Mesodermal cell (in vitro differentiated cells): Measurements from ENCODE around the gene KDM7A.
"Not testable (repeated sequence)": the region's sequence is repeated elsewhere in the genome, so short reads cannot be mapped to it uniquely, and the experiment has no call there.

ENCODE experiments used
- H3K27ac ChIP-seq: 2 replicates; pipeline ENCODE4 v1.7.0; 2013; ENCODE audit warnings: mild to moderate bottlenecking, low read depth, low read length, moderate library complexity; ENCODE audit not compliant: severe bottlenecking
- H3K36me3 ChIP-seq: 2 replicates; pipeline ENCODE4 v1.7.1; 2013; ENCODE audit warnings: mild to moderate bottlenecking, low read length, moderate library complexity; ENCODE audit not compliant: control insufficient read depth, insufficient read depth
- H3K4me1 ChIP-seq: one replicate; pipeline ENCODE4 v1.7.1; 2013; ENCODE audit warnings: mild to moderate bottlenecking, low read length; ENCODE audit not compliant: insufficient read depth, control insufficient read depth, poor library complexity, severe bottlenecking
- H3K4me3 ChIP-seq: 2 replicates; pipeline ENCODE4 v1.7.0; 2013; ENCODE audit warnings: low read length, control low read depth, mild to moderate bottlenecking; ENCODE audit not compliant: insufficient read depth, poor library complexity, severe bottlenecking; ENCODE audit errors: extremely low read depth
- H3K9me3 ChIP-seq: 2 replicates; pipeline ENCODE4 v1.7.1; 2013; ENCODE audit warnings: mild to moderate bottlenecking, low read length, moderate library complexity; ENCODE audit not compliant: control insufficient read depth
- WGBS, 2 experiments: methylation state at CpG; one replicate each; pipeline ENCODE4 v1.1.5; 2013; ENCODE audit warnings: missing lambda C conversion rate in 2 of 2; ENCODE audit not compliant: insufficient coverage in 2 of 2; 5-methylcytosine and 5-hydroxymethylcytosine counted together

Gene KDM7A

GRCh38 chr7:140179339-140179738 lies 2.6 kb upstream of the KDM7A start:
- Histone ChIP-seq H3K27ac (no peak overlapping the region), H3K36me3 (no peaks in the 10 kb centered on the region), H3K4me3 (no peak overlapping the region), H3K9me3 (peaks cover 5% of the 10 kb centered on the region), H3K4me1 (no peaks in the 10 kb centered on the region)
- 89 to 92% methylated on average over 2 to 4 of the region's 5 CpGs for WGBS, 2 experiments

GRCh38 chr7:140176122-140176701 lies 571 bp downstream of the KDM7A start:
- peak overlapping the region; percentile 94 for H3K27ac ChIP-seq
- WGBS, 2 experiments, result 0 to 1% methylated on average over 43 to 71 of the region's 95 CpGs
- H3K36me3 ChIP-seq, result peaks cover 5% of the 10 kb centered on the region
- H3K4me1 ChIP-seq, result no peaks in the 10 kb centered on the region
- peaks cover 5% of the 10 kb centered on the region for H3K9me3 ChIP-seq
- peak overlapping the region; percentile 84 for H3K4me3 ChIP-seq

DNA sequence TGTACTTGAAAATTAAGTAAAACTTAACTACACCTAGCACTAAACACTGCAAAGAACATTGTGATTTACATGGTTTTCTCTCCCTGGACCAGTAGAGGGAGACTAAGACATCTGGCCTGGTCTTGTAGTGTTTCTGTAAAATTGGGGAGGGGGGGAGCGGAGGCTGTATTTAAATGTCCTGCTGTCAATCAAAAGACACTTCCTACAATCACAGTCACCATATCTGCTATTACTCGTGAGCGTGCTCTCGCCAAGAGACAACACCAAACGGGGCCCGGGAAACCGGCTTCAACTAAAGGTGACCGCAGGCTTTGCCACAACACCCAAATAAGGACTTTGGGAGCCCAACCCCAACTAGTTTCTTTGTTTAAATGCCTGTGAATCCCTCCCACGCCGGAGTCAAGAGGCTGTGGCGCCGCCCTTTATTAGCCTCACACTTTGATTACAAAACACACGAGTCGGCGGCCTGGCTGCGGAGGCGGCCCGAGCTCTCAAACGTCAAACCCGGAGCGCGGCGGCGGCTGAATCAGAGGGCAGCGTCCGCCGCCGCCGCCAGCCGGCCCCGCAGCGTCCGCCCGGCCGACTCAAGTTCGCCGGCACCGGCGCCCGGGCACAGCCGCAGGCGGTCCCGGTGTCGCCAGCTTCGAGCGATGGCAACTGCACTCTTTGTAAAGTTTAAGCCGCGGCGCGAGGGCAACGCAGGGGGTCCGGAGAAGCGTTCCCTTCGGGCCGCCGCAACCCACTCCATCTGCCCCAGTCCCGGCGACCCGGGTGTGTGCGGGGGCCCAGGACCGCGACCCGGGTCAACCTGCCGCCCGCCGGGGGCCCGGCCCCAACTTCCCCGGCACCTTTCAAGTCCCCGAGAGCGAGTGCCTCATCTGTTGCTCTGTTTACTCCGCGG lies 1.3 kb downstream of the KDM7A start:
- peak overlapping the region; percentile 94 for H3K27ac ChIP-seq
- no peaks in the 10 kb centered on the region for H3K4me1 ChIP-seq
- 0% methylated on average over 56 to 67 of the region's 72 CpGs for WGBS, 2 experiments
- H3K36me3 ChIP-seq, result peaks cover 5% of the 10 kb centered on the region
- peaks cover 5% of the 10 kb centered on the region for H3K9me3 ChIP-seq
- H3K4me3 ChIP-seq, result peak overlapping the region; percentile 84

GRCh38 chr7:140174217-140174616 lies 2.6 kb downstream of the KDM7A start:
- H3K36me3 ChIP-seq, result peaks cover 5% of the 10 kb centered on the region
- WGBS, 2 experiments, result 83 to 100% methylated on average over 1 of the region's 2 CpGs
- H3K27ac ChIP-seq, result no peak overlapping the region
- peaks cover 1% of the 10 kb centered on the region for H3K9me3 ChIP-seq
- no peaks in the 10 kb centered on the region for H3K4me1 ChIP-seq
- no peak overlapping the region for H3K4me3 ChIP-seq

GRCh38 chr7:140170375-140170774 lies 6.4 kb downstream of the KDM7A start:
- 91 to 96% methylated on average over 3 of the region's 4 CpGs for WGBS, 2 experiments
- H3K4me3 ChIP-seq, result no peak overlapping the region
- no peaks in the 10 kb centered on the region for H3K9me3 ChIP-seq
- no peak overlapping the region for H3K27ac ChIP-seq
- peaks cover 5% of the 10 kb centered on the region for H3K36me3 ChIP-seq
- H3K4me1 ChIP-seq, result peaks cover 7% of the 10 kb centered on the region

- H3K36me3 ChIP-seq, result peaks cover 5% of the 10 kb centered on the region
- WGBS, 2 experiments, result no CpG with 5 or more reads among the region's 2 CpGs
Observed at GRCh38 chr7:140168816-140169215, 8.0 kb downstream of the KDM7A start.

GRCh38 chr7:140165422-140165821 lies 11.4 kb downstream of the KDM7A start:
- 96 to 100% methylated on average over 1 to 3 of the region's 3 CpGs for WGBS, 2 experiments
- no peaks in the 10 kb centered on the region for H3K9me3 ChIP-seq
- H3K36me3 ChIP-seq, result no peaks in the 10 kb centered on the region
- no peak overlapping the region for H3K4me3 ChIP-seq
- H3K27ac ChIP-seq, result peak overlapping the region; percentile 68
- H3K4me1 ChIP-seq, result peaks cover 28% of the 10 kb centered on the region

More at GRCh38 chr7:140168816-140169215, 8.0 kb downstream of the KDM7A start:
- Histone ChIP-seq H3K9me3 (no peaks in the 10 kb centered on the region), H3K4me1 (peaks cover 19% of the 10 kb centered on the region), H3K4me3 (no peak overlapping the region), H3K27ac (no peak overlapping the region)

GRCh38 chr7:140162081-140162480 lies 14.7 kb downstream of the KDM7A start:
- H3K4me3 ChIP-seq, H3K36me3 ChIP-seq, H3K9me3 ChIP-seq, H3K27ac ChIP-seq: not testable (repeated sequence)
- 89 to 93% methylated on average over 8 to 11 of the region's 11 CpGs for WGBS, 2 experiments
- peaks cover 45% of the 10 kb centered on the region for H3K4me1 ChIP-seq

DNA sequence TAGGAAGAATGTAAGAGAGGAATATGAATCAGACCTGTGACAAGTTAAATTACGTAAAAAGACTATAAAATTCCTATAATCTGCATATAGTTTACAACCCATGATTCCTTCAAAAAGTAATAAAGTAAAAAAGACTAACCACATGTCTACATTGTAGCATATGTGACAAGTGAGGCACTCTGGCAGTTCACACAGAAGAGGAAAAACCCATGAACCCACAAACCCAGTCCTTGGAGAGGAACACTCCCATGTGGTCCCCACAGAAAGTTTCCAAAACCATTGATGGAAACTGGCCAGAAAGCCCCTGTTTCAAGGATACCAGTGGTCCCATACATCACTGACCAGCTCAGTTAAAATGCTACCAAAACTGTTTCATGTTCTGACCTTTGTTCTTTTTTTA lies 15.7 kb downstream of the KDM7A start:
- Histone ChIP-seq H3K36me3 (no peaks in the 10 kb centered on the region), H3K27ac (peak overlapping the region; percentile 73), H3K9me3 (no peaks in the 10 kb centered on the region), H3K4me1 (peaks cover 47% of the 10 kb centered on the region), H3K4me3 (no peak overlapping the region)
- no CpG with 5 or more reads among the region's 1 CpG for WGBS, 2 experiments

- WGBS, 2 experiments, result 35% methylated on average over 2 of the region's 2 CpGs; no CpG with 5 or more reads in 1 of the 2 experiments
- Histone ChIP-seq H3K27ac (peak overlapping the region; percentile 73), H3K4me1 (peaks cover 42% of the 10 kb centered on the region), H3K9me3 (no peaks in the 10 kb centered on the region), H3K36me3 (no peaks in the 10 kb centered on the region), H3K4me3 (no peak overlapping the region)
Observed at GRCh38 chr7:140160308-140160707, 16.5 kb downstream of the KDM7A start.

DNA sequence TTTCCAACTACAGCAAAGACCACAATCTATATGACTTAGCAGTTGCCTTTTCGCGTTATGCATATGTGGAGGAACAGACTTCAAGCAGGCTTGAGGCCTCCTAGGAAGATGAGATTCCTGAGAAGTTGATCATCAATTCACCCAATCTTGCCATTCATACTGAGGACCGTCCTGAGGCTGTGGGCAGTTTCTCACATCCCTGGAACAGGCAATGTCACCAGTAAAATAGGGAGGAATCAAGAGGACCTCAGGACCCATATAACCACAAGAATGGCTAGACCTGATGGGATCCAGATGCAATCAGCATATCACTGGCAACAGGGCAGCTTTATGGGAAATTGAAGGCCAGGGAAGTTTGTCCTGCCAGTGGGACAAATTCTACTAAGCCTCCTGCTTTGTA lies 17.3 kb downstream of the KDM7A start:
- peaks cover under 1% of the 10 kb centered on the region for H3K36me3 ChIP-seq
- H3K9me3 ChIP-seq, result no peaks in the 10 kb centered on the region
- peak overlapping the region; percentile 49 for H3K27ac ChIP-seq
- WGBS, 2 experiments, result 40% methylated on average over 1 of the region's 3 CpGs; no CpG with 5 or more reads in 1 of the 2 experiments
- no peak overlapping the region for H3K4me3 ChIP-seq
- H3K4me1 ChIP-seq, result peaks cover 36% of the 10 kb centered on the region
